ENCODE measurements around the gene DNAI2.
"Not testable (repeated sequence)": the region's sequence is repeated elsewhere in the genome, so short reads cannot be mapped to it uniquely, and the experiment has no call there.

The DNAI2 gene

GRCh38 chr17:74244128-74244527 is 29.9 kb upstream of the DNAI2 start:
- DNase-seq = no peak

- DNase-seq = peak in 46 of 56 donors; percentile 14 to 87 (median 58)
These were observed 29.5 kb upstream of the DNAI2 start for GRCh38 chr17:74244548-74244947.

GRCh38 chr17:74245145-74245831 is 28.7 kb upstream of the DNAI2 start:
- peak in 55 of 56 donors; percentile 47 to 96 (median 88) for DNase-seq

- peak in 1 of 56 donors; percentile 74 for DNase-seq
These were observed 28.2 kb upstream of the DNAI2 start for GRCh38 chr17:74245871-74246270.

GRCh38 chr17:74249590-74250270 is 24.3 kb upstream of the DNAI2 start:
- peak in 11 of 56 donors; percentile 13 to 54 (median 34) for DNase-seq

GRCh38 chr17:74250324-74250995 is 23.6 kb upstream of the DNAI2 start:
- peak in 1 of 56 donors; percentile 14 for DNase-seq

- DNase-seq = no peak
These were observed 23.0 kb upstream of the DNAI2 start for GRCh38 chr17:74251051-74251450.

- no peak for DNase-seq
These were observed 22.5 kb upstream of the DNAI2 start for GRCh38 chr17:74251569-74251968.

- DNase-seq = no peak
These were observed 21.8 kb upstream of the DNAI2 start for GRCh38 chr17:74252211-74252610.

- DNase-seq = no peak
These were observed 21.0 kb upstream of the DNAI2 start for GRCh38 chr17:74253036-74253435.

- DNase-seq = no peak
These were observed 16.7 kb upstream of the DNAI2 start for GRCh38 chr17:74257311-74257710.

GRCh38 chr17:74259667-74260524 is 14.1 kb upstream of the DNAI2 start:
- no peak for DNase-seq

GRCh38 chr17:74260525-74260850 is 13.5 kb upstream of the DNAI2 start:
- DNase-seq = no peak

GRCh38 chr17:74262601-74263000 is 11.4 kb upstream of the DNAI2 start:
- DNase-seq = no peak

- not testable (repeated sequence) for DNase-seq
These were observed 7.0 kb upstream of the DNAI2 start for GRCh38 chr17:74267054-74267453.

GRCh38 chr17:74267579-74267978 is 6.5 kb upstream of the DNAI2 start:
- no peak for DNase-seq

- DNase-seq = no peak
These were observed 6.0 kb upstream of the DNAI2 start for GRCh38 chr17:74267987-74268499.

- no peak for DNase-seq
These were observed 5.5 kb upstream of the DNAI2 start for GRCh38 chr17:74268558-74268957.

GRCh38 chr17:74270333-74270732 is 3.7 kb upstream of the DNAI2 start:
- DNase-seq = peak in 9 of 56 donors; percentile 13 to 43 (median 18)

GRCh38 chr17:74271281-74271680 is 2.8 kb upstream of the DNAI2 start:
- peak in 2 of 56 donors; percentile 29 to 64 for DNase-seq

- DNase-seq = peak in 54 of 56 donors; percentile 30 to 94 (median 81)
These were observed 2.0 kb upstream of the DNAI2 start for GRCh38 chr17:74271901-74272561.
